CD8-positive, alpha-beta memory T cell (primary cell): ENCODE data around the gene CCNDBP1. TPM values are rescaled to one million over a fixed set of nuclear protein-coding genes. Genes with fewer than 3 reads are reported as not detected.
A peak's percentile ranks its signal among the peaks of the same experiment; 100 is the strongest.

ENCODE experiments used
- CTCF ChIA-PET: fragments of 350-600 bp; sonication (Branson Sonifier 250); formaldehyde crosslinking; loops from one replicate; lab custom pipeline; 2021; ENCODE audit warnings: antibody characterized with exemption; lab: Charles Lee
- POLR2A ChIA-PET: fragments of 350-600 bp; sonication (Branson Sonifier 250); formaldehyde crosslinking; loops from one replicate; lab custom pipeline; 2021; ENCODE audit warnings: antibody characterized with exemption; lab: Charles Lee
- DNase-seq, 5 donors: peaks; one replicate each; pipeline versions ENCODE4 v3.0.0 to v3.0.0-alpha.2; 2020 to 2022; ENCODE audit warnings: mixed read lengths in 1 of 5
- H3K27ac ChIP-seq: one replicate; pipeline ENCODE4 v1.7.0; 2013; ENCODE audit warnings: low read depth, mild to moderate bottlenecking, low read length, moderate library complexity
- H3K27me3 ChIP-seq: 2 replicates; pipeline ENCODE4 v1.7.0; 2013; ENCODE audit warnings: low read length, mild to moderate bottlenecking; ENCODE audit not compliant: insufficient read depth, poor library complexity, severe bottlenecking
- H3K36me3 ChIP-seq: 2 replicates; pipeline ENCODE4 v1.7.0; 2013; ENCODE audit warnings: mild to moderate bottlenecking, low read length, moderate library complexity; ENCODE audit not compliant: insufficient read depth
- H3K4me1 ChIP-seq: 2 replicates; pipeline ENCODE4 v1.7.0; 2013; ENCODE audit warnings: mild to moderate bottlenecking, low read length, moderate library complexity; ENCODE audit not compliant: insufficient read depth
- H3K4me3 ChIP-seq: 2 replicates; pipeline ENCODE4 v1.7.0; 2013; ENCODE audit warnings: mild to moderate bottlenecking, low read length
- H3K9me3 ChIP-seq: 2 replicates; pipeline ENCODE4 v1.7.0; 2013; ENCODE audit warnings: mild to moderate bottlenecking, low read length
- H3K27ac Mint-ChIP-seq, 8 donors: one replicate each; pipeline ENCODE4 v1.8.0; 2020 to 2021; ENCODE audit warnings: mixed read lengths in 8 of 8, mild to moderate bottlenecking in 6 of 8, inconsistent platforms in 3 of 8, moderate library complexity in 3 of 8
- H3K27me3 Mint-ChIP-seq, 2 donors: one replicate each; pipeline ENCODE4 v1.8.0; 2020 to 2021; ENCODE audit warnings: mixed read lengths in 2 of 2, mild to moderate bottlenecking in 1 of 2, moderate library complexity in 1 of 2
- H3K36me3 Mint-ChIP-seq, 3 donors: one replicate each; pipeline ENCODE4 v1.8.0; 2020 to 2021; ENCODE audit warnings: mixed read lengths in 3 of 3, inconsistent platforms in 1 of 3, mild to moderate bottlenecking in 1 of 3
- H3K4me1 Mint-ChIP-seq, 3 donors: one replicate each; pipeline ENCODE4 v1.8.0; 2020 to 2021; ENCODE audit warnings: mixed read lengths in 3 of 3, inconsistent platforms in 1 of 3, mild to moderate bottlenecking in 1 of 3
- H3K4me3 Mint-ChIP-seq, 7 donors: one replicate each; pipeline ENCODE4 v1.8.0; 2020 to 2021; ENCODE audit warnings: mixed read lengths in 7 of 7, mild to moderate bottlenecking in 6 of 7, moderate library complexity in 4 of 7, inconsistent platforms in 2 of 7
- H3K9me3 Mint-ChIP-seq, 5 donors: one replicate each; pipeline ENCODE4 v1.8.0; 2020 to 2022; ENCODE audit warnings: mixed read lengths in 5 of 5, mild to moderate bottlenecking in 3 of 5, moderate library complexity in 2 of 5, inconsistent platforms in 1 of 5
- polyA plus RNA-seq: library from polyadenylated mRNA; unstranded; fragments of 300-500 nt; fragmentation: Illumina TruSeq; gene quantifications from one replicate; pipeline ENCODE4 v1.2.3, GENCODE V29; 2021
- total RNA-seq, 2 experiments: library from RNA; stranded (reverse); gene quantifications; one replicate each; pipeline ENCODE4 v1.2.3, GENCODE V29; 2021

CCNDBP1 gene
- 10 to 100 TPM; 61.8 to 63.2 TPM for total RNA-seq
- 204 TPM for polyA plus RNA-seq

- POLR2A ChIA-PET = interaction anchor here (0.6 kb wide), 1 partner anchor 63 kb away, joined by 3 read pairs; no protein-coding TSS in a partner anchor
- H3K27me3 ChIP-seq = no peaks in the 10 kb centered on the region
- peak within 1 kb of the TSS; percentile 71 for H3K27ac ChIP-seq
- H3K4me1 ChIP-seq = peaks cover 28% of the 10 kb centered on the region
- peak; percentile 80 to 92 (median 87) for DNase-seq
- H3K36me3 ChIP-seq = peaks cover 14% of the 10 kb centered on the region
- CTCF ChIA-PET = interaction anchor here (1.1 to 1.4 kb wide), 2 partner anchors 19 to 79 kb away, joined by 5 to 8 read pairs; partner anchors contain the start of gene UBR1
- H3K27ac Mint-ChIP-seq = peak within 1 kb of the TSS; percentile 91 to 99 (median 98)
- peaks cover 0 to 67% (median 15%) of the 10 kb centered on the region in 3 donors for H3K36me3 Mint-ChIP-seq
- peaks cover 0 to 2% of the 10 kb centered on the region in 2 donors for H3K27me3 Mint-ChIP-seq
- H3K4me1 Mint-ChIP-seq = peaks cover 39 to 47% (median 44%) of the 10 kb centered on the region in 3 donors
- no peaks in the 10 kb centered on the region for H3K9me3 Mint-ChIP-seq
- peak within 1 kb of the TSS; percentile 95 to 98 (median 96) for H3K4me3 Mint-ChIP-seq
- no peaks in the 10 kb centered on the region for H3K9me3 ChIP-seq
- peak within 1 kb of the TSS; percentile 81 for H3K4me3 ChIP-seq
Measured at GRCh38 chr15:43185157-43186002, at the start of gene CCNDBP1. Gene CCNDBP1, plus strand, starts transcription at chr15:43185403. Its CDS starts 96 bp downstream, at chr15:43185499.

DNA sequence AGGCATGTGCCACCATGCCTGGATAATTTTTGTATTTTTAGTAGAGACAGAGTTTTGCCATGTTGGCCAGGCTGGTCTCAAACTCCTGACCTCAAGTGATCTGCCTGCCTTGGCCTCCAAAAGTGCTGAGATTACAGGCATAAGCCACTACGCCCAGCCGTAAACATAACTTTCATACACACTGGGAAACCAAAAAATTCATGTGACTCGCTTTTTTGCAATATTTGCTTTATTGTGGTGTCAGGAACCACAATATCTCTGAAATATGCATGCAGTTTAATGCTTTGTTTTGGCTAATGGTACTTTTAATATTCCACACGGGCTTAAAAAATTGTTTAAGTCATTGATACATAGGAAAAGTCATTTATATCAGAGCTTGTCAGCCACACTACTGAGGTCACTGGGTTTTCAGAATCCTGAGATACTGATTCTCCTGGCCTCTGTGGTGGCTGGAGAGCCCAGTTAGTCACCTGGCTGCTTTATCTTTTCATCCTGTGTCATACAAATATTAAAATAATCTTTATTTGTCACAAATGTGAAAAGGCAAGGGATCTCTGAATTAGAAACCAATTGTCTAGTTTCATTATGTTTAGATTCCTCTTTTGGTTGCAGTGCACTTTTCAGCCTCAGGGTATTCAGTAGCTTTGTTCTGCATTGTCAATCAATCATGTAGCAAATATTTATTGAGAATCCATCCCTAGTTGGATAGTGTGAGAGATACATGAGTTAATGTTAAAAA, 41.8 kb upstream of the CCNDBP1 start:
- H3K9me3 ChIP-seq = no peaks in the 10 kb centered on the region
- ChIA-PET POLR2A (no interaction called here), CTCF (no interaction called here)
- Mint-ChIP-seq H3K9me3 (no peaks in the 10 kb centered on the region), H3K4me1 (peaks cover 18 to 30% (median 26%) of the 10 kb centered on the region in 3 donors), H3K36me3 (peaks cover 0 to 65% (median 24%) of the 10 kb centered on the region in 3 donors), H3K4me3 (peak overlapping the region in 1 of 7 donors; percentile 20), H3K27me3 (no peaks in the 10 kb centered on the region), H3K27ac (peak overlapping the region in 3 of 8 donors; percentile 8 to 59 (median 17))
- H3K4me3 ChIP-seq = no peak overlapping the region
- H3K27ac ChIP-seq = no peak overlapping the region
- peaks cover 14% of the 10 kb centered on the region for H3K4me1 ChIP-seq
- peaks cover 12% of the 10 kb centered on the region for H3K36me3 ChIP-seq
- DNase-seq = no peak
- no peaks in the 10 kb centered on the region for H3K27me3 ChIP-seq

DNA sequence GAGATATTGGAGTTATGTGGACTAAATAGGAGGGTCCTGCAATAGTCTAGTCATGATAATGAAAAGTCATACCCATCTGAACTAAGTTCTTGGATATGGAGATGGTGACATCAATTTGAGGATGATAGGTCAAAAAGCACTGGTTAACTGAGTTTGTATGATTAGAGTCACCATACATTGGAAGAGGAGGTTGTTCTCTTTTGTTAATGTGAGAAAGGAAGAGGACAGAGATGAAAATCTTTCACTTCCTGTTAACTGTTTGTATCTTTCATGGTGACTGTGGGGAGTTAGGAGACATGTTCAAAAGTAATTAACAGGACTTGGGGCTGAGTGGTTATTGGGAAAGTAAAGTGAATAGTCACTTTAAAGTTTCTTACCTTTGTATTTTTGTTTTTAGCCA, 40.7 kb upstream of the CCNDBP1 start:
- H3K36me3 Mint-ChIP-seq = peaks cover 3 to 66% (median 21%) of the 10 kb centered on the region in 3 donors
- ChIA-PET POLR2A (no interaction called here), CTCF (no interaction called here)
- Histone ChIP-seq H3K4me3 (no peak overlapping the region), H3K4me1 (peaks cover 14% of the 10 kb centered on the region), H3K9me3 (no peaks in the 10 kb centered on the region), H3K27ac (no peak overlapping the region), H3K36me3 (peaks cover 12% of the 10 kb centered on the region), H3K27me3 (no peaks in the 10 kb centered on the region)
- H3K4me1 Mint-ChIP-seq = peaks cover 18 to 30% (median 26%) of the 10 kb centered on the region in 3 donors
- no peak for DNase-seq
- H3K27ac Mint-ChIP-seq = peak overlapping the region in 3 of 8 donors; percentile 7 to 56 (median 8)
- H3K9me3 Mint-ChIP-seq = no peaks in the 10 kb centered on the region
- no peaks in the 10 kb centered on the region for H3K27me3 Mint-ChIP-seq
- no peak overlapping the region for H3K4me3 Mint-ChIP-seq

- peak overlapping the region in 1 of 8 donors; percentile 48 for H3K27ac Mint-ChIP-seq
- H3K36me3 ChIP-seq = peaks cover 6% of the 10 kb centered on the region
Measured at GRCh38 chr15:43146184-43146583, 39.0 kb upstream of the CCNDBP1 start.

GRCh38 chr15:43150191-43150929, 34.8 kb upstream of the CCNDBP1 start:
- Mint-ChIP-seq H3K27me3 (no peaks in the 10 kb centered on the region), H3K36me3 (peaks cover 3 to 69% (median 12%) of the 10 kb centered on the region in 3 donors), H3K27ac (no peak overlapping the region), H3K4me3 (no peak overlapping the region), H3K9me3 (no peaks in the 10 kb centered on the region), H3K4me1 (peaks cover 11 to 20% (median 17%) of the 10 kb centered on the region in 3 donors)
- POLR2A ChIA-PET = no interaction called here
- Histone ChIP-seq H3K9me3 (no peaks in the 10 kb centered on the region), H3K27ac (no peak overlapping the region), H3K27me3 (no peaks in the 10 kb centered on the region), H3K4me1 (peaks cover 3% of the 10 kb centered on the region), H3K4me3 (no peak overlapping the region), H3K36me3 (peaks cover 6% of the 10 kb centered on the region)
- no peak for DNase-seq
- CTCF ChIA-PET = no interaction called here

More at GRCh38 chr15:43146184-43146583, 39.0 kb upstream of the CCNDBP1 start:
- H3K4me3 Mint-ChIP-seq = no peak overlapping the region
- no peaks in the 10 kb centered on the region for H3K27me3 Mint-ChIP-seq
- H3K36me3 Mint-ChIP-seq = peaks cover 3 to 58% (median 10%) of the 10 kb centered on the region in 3 donors
- ChIA-PET POLR2A (no interaction called here), CTCF (no interaction called here)
- Histone ChIP-seq H3K4me3 (no peak overlapping the region), H3K9me3 (no peaks in the 10 kb centered on the region), H3K27me3 (no peaks in the 10 kb centered on the region), H3K4me1 (peaks cover 14% of the 10 kb centered on the region), H3K27ac (no peak overlapping the region)
- H3K4me1 Mint-ChIP-seq = peaks cover 18 to 30% (median 26%) of the 10 kb centered on the region in 3 donors
- DNase-seq = no peak
- no peaks in the 10 kb centered on the region for H3K9me3 Mint-ChIP-seq

DNA sequence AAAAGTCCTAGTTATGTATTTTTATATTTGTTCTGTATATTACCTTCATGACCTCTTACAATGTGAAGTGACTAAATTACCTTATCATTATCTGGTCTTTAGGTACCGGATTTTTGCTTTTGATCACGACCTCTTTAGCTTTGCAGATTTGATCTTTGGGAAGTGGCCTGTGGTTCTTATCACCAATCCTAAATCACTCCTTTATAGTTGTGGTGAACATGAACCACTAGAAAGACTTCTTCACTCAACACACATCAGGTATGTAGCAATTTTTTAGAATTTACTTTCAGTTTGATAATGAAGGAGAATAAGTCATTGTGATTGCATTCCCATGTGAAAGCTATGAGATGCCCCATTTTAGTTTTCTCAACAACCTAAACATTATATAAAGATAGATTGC, 33.5 kb upstream of the CCNDBP1 start:
- Mint-ChIP-seq H3K4me3 (peak overlapping the region in 4 of 7 donors; percentile 4 to 29 (median 6)), H3K36me3 (peaks cover 3 to 67% (median 16%) of the 10 kb centered on the region in 3 donors), H3K27me3 (no peaks in the 10 kb centered on the region), H3K4me1 (peaks cover 9 to 20% (median 12%) of the 10 kb centered on the region in 3 donors), H3K9me3 (no peaks in the 10 kb centered on the region), H3K27ac (peak overlapping the region in 6 of 8 donors; percentile 4 to 72 (median 57))
- Histone ChIP-seq H3K9me3 (no peaks in the 10 kb centered on the region), H3K27ac (no peak overlapping the region), H3K36me3 (peaks cover 6% of the 10 kb centered on the region), H3K27me3 (no peaks in the 10 kb centered on the region), H3K4me3 (no peak overlapping the region), H3K4me1 (peaks cover 3% of the 10 kb centered on the region)
- POLR2A ChIA-PET = no interaction called here
- peak in 2 of 5 donors; percentile 67 to 74 for DNase-seq
- CTCF ChIA-PET = interaction anchor here (0.6 kb wide), 1 partner anchor 43 kb away, joined by 3 read pairs; no protein-coding TSS in a partner anchor

DNA sequence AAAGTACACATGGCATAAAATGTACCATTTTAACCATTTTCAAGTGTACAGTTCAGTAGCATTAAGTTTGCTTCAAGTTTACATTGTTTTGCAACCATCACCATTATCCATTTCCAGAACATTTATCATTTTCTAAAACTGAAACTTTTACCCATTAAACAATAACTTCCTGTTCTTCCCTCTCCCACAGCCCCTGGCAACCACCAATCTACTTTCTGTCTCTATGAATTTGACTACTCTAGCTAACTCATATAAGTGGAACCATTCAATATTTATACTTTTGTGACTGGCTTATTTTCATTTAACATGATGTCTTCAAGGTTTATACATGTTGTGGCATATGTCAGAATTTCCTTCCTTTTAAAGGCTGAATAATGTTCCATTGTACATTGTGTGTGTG, 31.9 kb upstream of the CCNDBP1 start:
- H3K27me3 Mint-ChIP-seq = no peaks in the 10 kb centered on the region
- POLR2A ChIA-PET = no interaction called here
- no peaks in the 10 kb centered on the region for H3K9me3 ChIP-seq
- no peak overlapping the region for H3K4me3 ChIP-seq
- no peaks in the 10 kb centered on the region for H3K9me3 Mint-ChIP-seq
- H3K27ac Mint-ChIP-seq = peak overlapping the region in 2 of 8 donors; percentile 9 to 56
- CTCF ChIA-PET = no interaction called here
- H3K36me3 Mint-ChIP-seq = peaks cover 3 to 64% (median 18%) of the 10 kb centered on the region in 3 donors
- H3K27ac ChIP-seq = no peak overlapping the region
- H3K4me3 Mint-ChIP-seq = no peak overlapping the region
- no peaks in the 10 kb centered on the region for H3K27me3 ChIP-seq
- peaks cover 13 to 23% (median 18%) of the 10 kb centered on the region in 3 donors for H3K4me1 Mint-ChIP-seq
- peaks cover 6% of the 10 kb centered on the region for H3K36me3 ChIP-seq
- no peak for DNase-seq
- peaks cover 3% of the 10 kb centered on the region for H3K4me1 ChIP-seq
